Aorta (tissue), 5 donors: ENCODE measurements around the gene SAMM50. TPM values are rescaled to one million over a fixed set of nuclear protein-coding genes. Genes with fewer than 3 reads are reported as not detected.

Experiments used
- ATAC-seq: fragments of 200-7000 bp; cut with Tn5 transposase; one replicate; pipeline ENCODE4 v1.9.1; 2022; ENCODE audit warnings: moderate library complexity; ENCODE audit not compliant: low FRiP score
- DNase-seq, 2 donors: peaks; one replicate each; pipeline ENCODE4 v3.0.0-alpha.2; 2020
- H3K27ac ChIP-seq, 2 donors: one replicate each; pipeline ENCODE4 v1.5.1; 2013; ENCODE audit warnings: low read length in 2 of 2, mild to moderate bottlenecking in 2 of 2, moderate library complexity in 2 of 2, control low read depth in 1 of 2, inconsistent platforms in 1 of 2, low read depth in 1 of 2
- H3K27me3 ChIP-seq, 2 donors: one replicate each; pipeline ENCODE4 v1.6.1; 2013; ENCODE audit warnings: control low read depth in 1 of 2, low read length in 1 of 2, mild to moderate bottlenecking in 1 of 2, moderate library complexity in 1 of 2; ENCODE audit not compliant: insufficient read depth in 2 of 2, control insufficient read depth in 1 of 2
- H3K36me3 ChIP-seq, 2 donors: one replicate each; pipeline ENCODE4 v1.6.1; 2013; ENCODE audit warnings: control low read depth in 1 of 2, low read length in 1 of 2, mild to moderate bottlenecking in 1 of 2; ENCODE audit not compliant: insufficient read depth in 2 of 2, control insufficient read depth in 1 of 2
- H3K4me1 ChIP-seq, 2 donors: one replicate each; pipeline ENCODE4 v1.6.1; 2013; ENCODE audit warnings: low read length in 2 of 2, control low read depth in 1 of 2, mild to moderate bottlenecking in 1 of 2, moderate library complexity in 1 of 2; ENCODE audit not compliant: insufficient read depth in 2 of 2, control insufficient read depth in 1 of 2
- H3K4me3 ChIP-seq, 2 donors: one replicate each; pipeline ENCODE4 v1.5.1; 2013; ENCODE audit warnings: low read length in 2 of 2, control low read depth in 1 of 2, mild to moderate bottlenecking in 1 of 2
- H3K9me3 ChIP-seq: one replicate; pipeline ENCODE4 v1.6.1; 2013; ENCODE audit warnings: mild to moderate bottlenecking, low read length; ENCODE audit not compliant: control insufficient read depth
- WGBS, 2 donors: extraction: QIAGEN DNeasy Blood & Tissue Kit; methylation state at CpG; one replicate each; pipeline ENCODE4 v1.1.7; 2013; 5-methylcytosine and 5-hydroxymethylcytosine counted together
- intact Hi-C, 2 donors: fragments of 100-400 bp; cut with DNase I; formaldehyde crosslinking; loops; one replicate each; pipeline versions ENCODE4 v1.14.2 to v1.15.0; 2022
- polyA plus RNA-seq, 2 donors: library from polyadenylated mRNA; stranded (reverse); fragments of 200-250 nt; gene quantifications; one replicate each; pipeline ENCODE4 v1.2.3, GENCODE V29; 2013
- total RNA-seq, 2 donors: library from RNA; stranded (reverse); fragmentation: NEBNext Ultra II Directional; extraction: Animal tissue kit (Norgen Biotek cat#: 25700); gene quantifications; one replicate each; pipeline ENCODE4 v1.2.1, GENCODE V29; 2021
- donor health status: healthy with polysubstance abuse.
- donor health status: Bipolar disorder and iron deficiency.
- donor health status: DM: no; HTN: no; CAD: no.
- donor health status: DM: no; HTN: no; CAD: no.
- donor health status: DM: yes; HTN: yes; CAD: no.

The SAMM50 gene
- total and polyA plus RNA-seq, 4 donors = 20.9 to 29.7 (median 29.3) TPM

DNA sequence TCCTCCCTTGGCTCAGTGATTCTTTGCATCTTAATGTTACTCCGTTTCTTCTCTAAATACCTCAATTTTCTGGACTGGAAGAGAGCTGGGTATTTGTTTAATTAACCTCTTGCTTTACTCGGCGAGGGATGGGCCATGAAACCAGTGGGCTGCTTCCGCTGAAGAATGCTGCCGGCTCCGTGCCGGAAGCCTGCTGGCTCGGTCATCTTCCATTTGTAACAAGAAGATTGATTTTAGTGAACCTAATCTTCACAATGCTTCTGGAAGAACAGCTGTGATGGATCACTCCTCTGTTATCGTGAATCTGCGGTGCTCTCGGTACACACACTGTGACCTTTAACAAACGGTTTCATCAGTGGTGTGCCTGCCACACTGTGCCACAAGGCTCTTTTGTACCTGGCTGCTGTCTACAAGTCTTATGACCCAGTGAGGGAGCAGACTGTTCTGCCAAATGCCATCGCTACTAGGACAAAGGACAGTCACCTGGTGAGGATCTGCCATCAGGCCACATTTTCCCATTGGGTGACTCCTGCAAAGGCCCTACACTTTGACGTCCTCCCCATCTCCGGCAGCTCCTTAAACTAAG is 43.5 kb downstream of the SAMM50 start:
- Histone ChIP-seq H3K27me3 (no peaks in the 10 kb centered on the region), H3K27ac (no peak overlapping the region), H3K4me1 (no peaks in the 10 kb centered on the region), H3K4me3 (no peak overlapping the region), H3K9me3 (no peaks in the 10 kb centered on the region), H3K36me3 (peaks cover 0 to 9% of the 10 kb centered on the region in 2 donors)
- ATAC-seq = no peak
- no peak for DNase-seq
- intact Hi-C loops = no loop called here
- 89 to 90% methylated on average over 15 of the region's 15 CpGs for WGBS, 2 donors

DNA sequence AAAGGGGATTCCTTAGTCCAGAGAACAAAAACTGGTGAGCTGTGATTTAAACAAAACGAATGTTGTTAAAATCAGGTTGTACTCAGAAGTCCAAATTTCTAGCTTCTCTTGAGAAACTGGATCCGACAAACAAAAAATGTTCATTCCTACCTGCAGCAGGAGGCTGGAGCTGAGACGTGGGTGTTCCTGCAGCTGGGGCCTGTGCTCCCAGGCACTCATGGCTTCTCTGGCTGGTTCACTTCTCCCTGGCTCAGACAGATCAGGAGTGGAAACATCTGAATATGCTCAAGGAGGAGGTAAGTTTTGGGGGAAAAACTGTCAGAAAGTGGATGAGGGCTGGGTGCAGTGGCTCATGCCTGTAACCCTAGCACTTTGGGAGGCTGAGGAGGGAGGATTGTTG is 44.1 kb downstream of the SAMM50 start:
- H3K4me3 ChIP-seq = no peak overlapping the region
- H3K27ac ChIP-seq = no peak overlapping the region
- H3K27me3 ChIP-seq = no peaks in the 10 kb centered on the region
- no peak for ATAC-seq
- no peaks in the 10 kb centered on the region for H3K4me1 ChIP-seq
- WGBS, 2 donors = 94 to 95% methylated on average over 3 of the region's 3 CpGs
- peaks cover 0 to 7% of the 10 kb centered on the region in 2 donors for H3K36me3 ChIP-seq
- DNase-seq = no peak
- no peaks in the 10 kb centered on the region for H3K9me3 ChIP-seq
- intact Hi-C loops = no loop called here

DNA sequence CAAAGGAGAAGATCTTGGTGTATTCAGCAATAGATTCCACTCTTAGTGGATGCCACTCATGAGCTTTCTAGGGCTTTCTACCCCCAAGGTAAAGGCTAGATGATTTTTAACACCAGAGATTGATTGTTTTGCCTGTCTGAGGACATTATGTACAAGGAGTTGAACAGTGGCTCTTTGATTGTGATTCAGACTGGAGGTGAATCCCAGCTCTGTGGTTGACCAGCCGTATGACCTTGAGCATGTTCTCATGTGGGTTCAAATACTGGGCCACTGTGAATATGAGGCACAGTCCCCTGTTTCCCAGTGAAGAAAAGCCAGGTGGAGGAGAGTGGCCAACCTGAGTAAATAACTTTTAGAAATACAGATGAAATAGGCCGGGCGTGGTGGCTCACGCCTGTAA is 44.9 kb downstream of the SAMM50 start:
- Histone ChIP-seq H3K9me3 (no peaks in the 10 kb centered on the region), H3K27me3 (no peaks in the 10 kb centered on the region), H3K4me1 (no peaks in the 10 kb centered on the region), H3K27ac (no peak overlapping the region), H3K4me3 (no peak overlapping the region), H3K36me3 (peaks cover 0 to 7% of the 10 kb centered on the region in 2 donors)
- intact Hi-C loops = no loop called here
- WGBS, 2 donors = 95 to 97% methylated on average over 4 of the region's 4 CpGs
- ATAC-seq (no peak), DNase-seq (no peak)

DNA sequence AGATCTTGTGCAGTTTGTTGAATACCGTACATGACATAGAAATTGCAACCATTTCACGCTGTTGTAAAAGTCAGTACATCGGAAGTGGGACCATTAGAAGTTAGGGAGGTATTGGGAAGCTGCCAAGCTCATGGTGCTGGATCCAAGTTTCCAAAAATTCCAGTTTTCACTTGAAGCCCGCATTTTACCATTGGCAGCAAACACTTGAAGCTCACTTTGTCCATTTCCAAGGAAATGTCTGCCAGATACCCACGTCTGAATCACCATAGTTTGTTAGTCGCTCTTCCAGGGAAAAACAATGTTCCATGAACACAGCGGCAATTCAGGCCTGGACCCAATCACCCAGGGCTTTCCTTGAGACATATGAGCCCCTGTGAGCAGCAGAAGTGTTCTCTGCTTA is 46.3 kb downstream of the SAMM50 start:
- H3K27me3 ChIP-seq = no peaks in the 10 kb centered on the region
- H3K36me3 ChIP-seq = peaks cover 0 to 2% of the 10 kb centered on the region in 2 donors
- H3K9me3 ChIP-seq = peaks cover 2% of the 10 kb centered on the region
- no peak overlapping the region for H3K4me3 ChIP-seq
- WGBS, 2 donors = 51 to 52% methylated on average over 7 of the region's 7 CpGs
- ATAC-seq = no peak
- DNase-seq = no peak
- intact Hi-C loops = no loop called here
- no peaks in the 10 kb centered on the region for H3K4me1 ChIP-seq
- no peak overlapping the region for H3K27ac ChIP-seq

DNA sequence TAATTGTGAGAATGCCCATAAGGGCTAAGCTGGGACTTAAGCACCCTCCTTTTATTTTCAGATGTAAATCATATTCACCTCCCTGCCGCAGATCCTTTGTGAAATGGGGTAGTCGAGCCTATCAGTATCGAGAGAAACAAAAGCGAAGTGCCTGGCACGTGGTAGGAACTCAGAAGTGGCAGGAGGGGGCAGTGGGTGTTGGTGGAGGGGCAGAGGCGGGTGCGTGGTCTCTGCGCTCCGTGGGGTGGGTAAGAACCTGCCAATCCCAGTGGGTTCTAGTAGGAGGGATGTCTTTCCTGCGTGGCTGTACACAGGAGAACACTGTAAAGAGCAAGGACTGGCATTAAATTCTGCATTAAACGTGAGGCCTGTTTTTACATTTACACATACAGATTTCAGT is 47.1 kb downstream of the SAMM50 start:
- DNase-seq (no peak), ATAC-seq (no peak)
- intact Hi-C loops = no loop called here
- Histone ChIP-seq H3K27ac (no peak overlapping the region), H3K27me3 (no peaks in the 10 kb centered on the region), H3K4me3 (no peak overlapping the region), H3K9me3 (peaks cover 2% of the 10 kb centered on the region), H3K36me3 (no peaks in the 10 kb centered on the region), H3K4me1 (no peaks in the 10 kb centered on the region)
- WGBS, 2 donors = 90 to 91% methylated on average over 11 of the region's 11 CpGs

DNA sequence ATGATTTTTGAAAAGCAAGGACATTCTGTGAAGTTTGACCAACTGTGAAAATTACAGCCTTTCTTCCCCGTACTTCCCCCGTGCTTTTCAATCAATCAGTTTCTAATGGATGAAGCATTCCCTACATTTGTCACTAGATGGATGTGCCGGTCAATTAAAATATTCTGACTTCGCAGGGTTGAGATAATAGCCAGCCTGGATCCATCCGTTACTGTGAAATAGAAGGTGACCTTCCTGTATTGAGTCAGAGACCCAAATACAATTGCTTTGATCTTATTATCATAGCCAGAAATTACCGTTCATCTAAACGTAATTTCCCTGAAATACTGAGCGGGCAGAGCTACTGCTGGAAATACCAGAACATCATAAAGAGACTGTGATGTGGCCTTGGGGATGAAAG is 47.8 kb downstream of the SAMM50 start:
- no peaks in the 10 kb centered on the region for H3K36me3 ChIP-seq
- DNase-seq (no peak), ATAC-seq (no peak)
- H3K9me3 ChIP-seq = peaks cover 2% of the 10 kb centered on the region
- 95 to 96% methylated on average over 8 of the region's 8 CpGs for WGBS, 2 donors
- no peaks in the 10 kb centered on the region for H3K27me3 ChIP-seq
- no peak overlapping the region for H3K4me3 ChIP-seq
- H3K4me1 ChIP-seq = no peaks in the 10 kb centered on the region
- intact Hi-C loops = no loop called here
- no peak overlapping the region for H3K27ac ChIP-seq

DNA sequence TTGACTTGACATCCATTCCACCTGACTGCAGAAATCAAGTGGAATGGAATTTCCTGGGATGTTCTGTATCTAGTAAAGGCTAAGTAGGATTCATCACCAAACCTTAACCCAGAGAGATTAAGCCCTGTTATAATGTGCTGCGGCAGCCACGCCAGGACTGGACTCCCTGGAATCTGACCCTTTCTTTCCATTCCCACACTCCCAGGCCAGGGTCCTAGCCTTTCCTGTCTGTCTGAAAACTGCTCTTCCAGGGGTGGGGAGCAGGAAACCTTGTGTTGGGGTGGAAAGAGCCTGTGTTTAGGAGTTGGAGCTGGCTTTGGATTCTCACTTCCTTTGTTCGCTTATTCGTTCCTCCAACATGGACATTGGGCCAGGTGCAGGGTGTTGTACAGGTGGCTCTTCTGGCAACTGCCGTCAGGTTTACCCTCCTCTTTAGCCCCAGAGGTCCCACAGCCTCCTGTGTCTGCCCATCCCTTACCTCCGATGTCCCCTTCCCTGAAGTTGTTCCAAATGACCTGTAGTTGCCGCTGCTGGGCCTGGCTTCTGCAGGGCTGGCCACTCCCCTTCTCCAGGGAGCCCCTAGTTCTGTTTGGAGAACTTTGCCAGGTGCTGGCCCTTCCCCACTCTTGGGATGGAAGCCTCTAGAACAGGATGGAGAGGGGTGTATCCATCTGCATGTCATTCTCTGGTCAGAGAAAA is 48.3 kb downstream of the SAMM50 start:
- Histone ChIP-seq H3K4me1 (no peaks in the 10 kb centered on the region), H3K27ac (no peak overlapping the region), H3K4me3 (no peak overlapping the region), H3K9me3 (peaks cover 2% of the 10 kb centered on the region), H3K27me3 (no peaks in the 10 kb centered on the region), H3K36me3 (no peaks in the 10 kb centered on the region)
- intact Hi-C loops = no loop called here
- DNase-seq (no peak), ATAC-seq (no peak)
- WGBS, 2 donors = 85 to 89% methylated on average over 7 of the region's 7 CpGs

DNA sequence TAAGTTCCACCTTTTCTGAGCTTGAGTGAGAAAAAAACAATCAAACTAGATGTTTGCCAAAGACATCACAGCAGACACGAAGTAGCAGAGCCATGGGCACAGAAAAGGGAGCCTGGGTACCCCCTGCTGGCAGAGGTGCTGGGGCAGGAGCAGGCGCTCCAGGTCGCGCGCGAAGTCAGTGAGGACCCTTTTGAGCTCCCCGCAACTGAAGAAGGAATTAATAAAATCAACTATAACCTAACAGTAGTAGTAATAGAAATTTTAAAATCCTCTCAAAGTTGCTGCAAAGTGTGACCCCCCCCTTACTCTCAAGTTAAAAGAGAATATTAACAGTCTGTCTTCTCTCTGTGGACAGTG is 48.8 kb downstream of the SAMM50 start:
- H3K9me3 ChIP-seq = peaks cover 2% of the 10 kb centered on the region
- H3K27ac ChIP-seq = no peak overlapping the region
- no peaks in the 10 kb centered on the region for H3K36me3 ChIP-seq
- ATAC-seq (no peak), DNase-seq (no peak)
- no peaks in the 10 kb centered on the region for H3K27me3 ChIP-seq
- H3K4me1 ChIP-seq = no peaks in the 10 kb centered on the region
- intact Hi-C loops = no loop called here
- H3K4me3 ChIP-seq = no peak overlapping the region
- 87 to 88% methylated on average over 7 of the region's 7 CpGs for WGBS, 2 donors

DNA sequence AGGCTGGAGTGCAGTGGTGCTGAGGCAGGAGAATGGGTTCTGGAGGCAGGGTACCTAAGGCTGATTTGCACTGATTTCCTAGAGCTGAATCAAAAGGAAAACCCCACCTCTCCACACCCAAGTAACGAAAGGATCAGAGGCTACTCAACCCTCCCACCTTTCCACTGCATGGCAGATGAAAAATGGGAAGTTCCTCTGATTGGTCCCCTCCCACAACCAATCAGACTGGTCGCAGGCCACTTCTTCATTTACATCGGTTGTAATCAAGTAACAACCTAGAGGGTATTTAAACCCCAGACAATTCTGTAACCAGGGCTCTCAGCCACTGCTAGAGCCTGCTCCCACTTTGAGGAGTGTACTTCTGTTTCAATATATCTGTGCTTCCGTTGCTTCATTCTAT is 50.3 kb downstream of the SAMM50 start:
- intact Hi-C loops = no loop called here
- DNase-seq (no peak), ATAC-seq (no peak)
- WGBS, 2 donors = 94 to 97% methylated on average over 4 of the region's 4 CpGs
- H3K27me3 ChIP-seq = no peaks in the 10 kb centered on the region
- no peak overlapping the region for H3K27ac ChIP-seq
- H3K9me3 ChIP-seq = peaks cover 2% of the 10 kb centered on the region
- H3K4me1 ChIP-seq = no peaks in the 10 kb centered on the region
- no peak overlapping the region for H3K4me3 ChIP-seq
- H3K36me3 ChIP-seq = no peaks in the 10 kb centered on the region
